PC-3 (cell line): ENCODE results near the gene LRRC45.

ENCODE experiments used
- EZH2 ChIP-seq: fragments of 300-600 bp; sonication (generic); IDR thresholded peaks from one replicate; pipeline ENCODE4 v1.6.1; 2017; ENCODE audit warnings: antibody characterized with exemption, mild to moderate bottlenecking, low read length; ENCODE audit not compliant: unreplicated experiment
- TF ChIP-seq, protein P1 (sequence below): fragments of 300-600 bp; sonication (generic); conservative IDR thresholded peaks from 2 replicates; pipeline ENCODE4 v1.5.1; 2017; ENCODE audit warnings: antibody characterized with exemption, low read depth, mild to moderate bottlenecking, low read length

GRCh38 chr17:81996232-81996756, 26.8 kb upstream of the LRRC45 start:
- TF ChIP-seq, protein P1, sequence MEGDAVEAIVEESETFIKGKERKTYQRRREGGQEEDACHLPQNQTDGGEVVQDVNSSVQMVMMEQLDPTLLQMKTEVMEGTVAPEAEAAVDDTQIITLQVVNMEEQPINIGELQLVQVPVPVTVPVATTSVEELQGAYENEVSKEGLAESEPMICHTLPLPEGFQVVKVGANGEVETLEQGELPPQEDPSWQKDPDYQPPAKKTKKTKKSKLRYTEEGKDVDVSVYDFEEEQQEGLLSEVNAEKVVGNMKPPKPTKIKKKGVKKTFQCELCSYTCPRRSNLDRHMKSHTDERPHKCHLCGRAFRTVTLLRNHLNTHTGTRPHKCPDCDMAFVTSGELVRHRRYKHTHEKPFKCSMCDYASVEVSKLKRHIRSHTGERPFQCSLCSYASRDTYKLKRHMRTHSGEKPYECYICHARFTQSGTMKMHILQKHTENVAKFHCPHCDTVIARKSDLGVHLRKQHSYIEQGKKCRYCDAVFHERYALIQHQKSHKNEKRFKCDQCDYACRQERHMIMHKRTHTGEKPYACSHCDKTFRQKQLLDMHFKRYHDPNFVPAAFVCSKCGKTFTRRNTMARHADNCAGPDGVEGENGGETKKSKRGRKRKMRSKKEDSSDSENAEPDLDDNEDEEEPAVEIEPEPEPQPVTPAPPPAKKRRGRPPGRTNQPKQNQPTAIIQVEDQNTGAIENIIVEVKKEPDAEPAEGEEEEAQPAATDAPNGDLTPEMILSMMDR: no peak
- TF ChIP-seq EZH2: no peak
